ENCODE results near the gene LYRM2.

GRCh38 chr6:89675949-89676748 lies 37.6 kb upstream of the LYRM2 start:
- TF ChIP-seq CTCF (tag by site-specific recombination; IDR thresholded peaks at IDR 0.05) (no peak), ZNF132 (tag by site-specific recombination; IDR thresholded peaks at IDR 0.05; ENCODE audit: borderline replicate concordance) (no peak), ZNF560 (tag by site-specific recombination; IDR thresholded peaks at IDR 0.05; ENCODE audit: borderline replicate concordance) (no peak)

All from HEK293 (cell line).